Liver (tissue), 9 donors: Measurements from ENCODE around the gene OPN5. TPM values are rescaled to one million over a fixed set of nuclear protein-coding genes. Genes with fewer than 3 reads are reported as not detected.

Source experiments
- DNase-seq: peaks from one replicate; pipeline ENCODE4 v3.0.0-alpha.2; 2017; ENCODE audit warnings: low spot score
- H3K27ac ChIP-seq, 2 donors: one replicate each; pipeline ENCODE4 v1.7.0; 2013; ENCODE audit warnings: inconsistent platforms in 2 of 2, low read length in 2 of 2, control low read depth in 1 of 2, low read depth in 1 of 2, mild to moderate bottlenecking in 1 of 2
- H3K27me3 ChIP-seq, 4 donors: one replicate each; pipeline versions ENCODE4 v1.6.1 to v1.7.0; 2013; ENCODE audit warnings: low read length in 3 of 4, inconsistent platforms in 1 of 4, mild to moderate bottlenecking in 1 of 4, moderate library complexity in 1 of 4; ENCODE audit not compliant: control insufficient read depth in 4 of 4, insufficient read depth in 4 of 4
- H3K36me3 ChIP-seq, 4 donors: one replicate each; pipeline versions ENCODE4 v1.6.1 to v1.7.0; 2013; ENCODE audit warnings: low read length in 3 of 4, mild to moderate bottlenecking in 3 of 4, low read depth in 1 of 4, moderate library complexity in 1 of 4; ENCODE audit not compliant: control insufficient read depth in 4 of 4, insufficient read depth in 3 of 4
- H3K4me1 ChIP-seq, 4 donors: one replicate each; pipeline versions ENCODE4 v1.6.1 to v1.7.0; 2013; ENCODE audit warnings: low read length in 3 of 4, mild to moderate bottlenecking in 3 of 4, moderate library complexity in 1 of 4; ENCODE audit not compliant: control insufficient read depth in 4 of 4, insufficient read depth in 4 of 4
- H3K4me3 ChIP-seq, 3 donors: one replicate each; pipeline versions ENCODE4 v1.6.1 to v1.7.0; 2013; ENCODE audit warnings: low read length in 3 of 3, control low read depth in 1 of 3, low read depth in 1 of 3, mild to moderate bottlenecking in 1 of 3
- H3K9ac ChIP-seq, 2 donors: one replicate each; pipeline ENCODE4 v1.7.0; 2013; ENCODE audit warnings: low read length in 2 of 2, mild to moderate bottlenecking in 2 of 2, moderate library complexity in 2 of 2, control low read depth in 1 of 2, low read depth in 1 of 2
- H3K9me3 ChIP-seq, 4 donors: one replicate each; pipeline versions ENCODE4 v1.6.1 to v1.7.0; 2013; ENCODE audit warnings: low read length in 3 of 4; ENCODE audit not compliant: control insufficient read depth in 4 of 4
- ATF3 ChIP-seq: IDR thresholded peaks from 2 replicates; pipeline ENCODE4 v1.6.1; 2016; ENCODE audit warnings: antibody characterized with exemption
- CTCF ChIP-seq: fragments of 150-350 bp; IDR thresholded peaks from 2 replicates; pipeline ENCODE4 v1.5.1; 2017; ENCODE audit warnings: improper control_type of control experiment, low read depth, low read length; ENCODE audit not compliant: missing input control
- EGR1 ChIP-seq, 2 donors: IDR thresholded peaks; 2 replicates each; pipeline ENCODE4 v1.6.1; 2016 to 2018; ENCODE audit warnings: antibody characterized with exemption in 2 of 2, low read depth in 2 of 2
- FOXA1 ChIP-seq: IDR thresholded peaks from 2 replicates; pipeline ENCODE4 v1.6.1; 2016; ENCODE audit warnings: antibody characterized with exemption
- FOXA2 ChIP-seq: IDR thresholded peaks from 2 replicates; pipeline ENCODE4 v1.6.1; 2016; ENCODE audit warnings: antibody characterized with exemption
- GABPA ChIP-seq, 2 donors: IDR thresholded peaks in 1 of 2; conservative IDR thresholded peaks in 1 of 2; 2 replicates each; pipeline ENCODE4 v1.6.1; 2016; ENCODE audit warnings: antibody characterized with exemption in 2 of 2, mild to moderate bottlenecking in 1 of 2, moderate library complexity in 1 of 2
- HNF4A ChIP-seq, 2 donors: conservative IDR thresholded peaks; 2 replicates each; pipeline ENCODE4 v1.6.1; 2016; ENCODE audit warnings: antibody characterized with exemption in 2 of 2, mild to moderate bottlenecking in 2 of 2
- HNF4G ChIP-seq: IDR thresholded peaks from 2 replicates; pipeline ENCODE4 v1.6.1; 2016; ENCODE audit warnings: antibody characterized with exemption
- JUND ChIP-seq, 2 donors: IDR thresholded peaks; 2 replicates each; pipeline ENCODE4 v1.6.1; 2016; ENCODE audit warnings: antibody characterized with exemption in 2 of 2
- NR2F2 ChIP-seq: IDR thresholded peaks from 2 replicates; pipeline ENCODE4 v1.6.1; 2016; ENCODE audit warnings: antibody characterized with exemption
- RAD21 ChIP-seq, 2 donors: IDR thresholded peaks; 2 replicates each; pipeline ENCODE4 v1.6.1; 2016; ENCODE audit warnings: antibody characterized with exemption in 2 of 2, mild to moderate bottlenecking in 2 of 2
- REST ChIP-seq: IDR thresholded peaks from 2 replicates; pipeline ENCODE4 v1.6.1; 2016; ENCODE audit warnings: antibody characterized with exemption, mild to moderate bottlenecking
- RXRA ChIP-seq, 2 donors: IDR thresholded peaks; 2 replicates each; pipeline ENCODE4 v1.6.1; 2017 to 2018; ENCODE audit warnings: antibody characterized with exemption in 2 of 2, mild to moderate bottlenecking in 1 of 2
- SP1 ChIP-seq: IDR thresholded peaks from 2 replicates; pipeline ENCODE4 v1.6.1; 2018; ENCODE audit warnings: antibody characterized with exemption, mild to moderate bottlenecking
- TAF1 ChIP-seq: conservative IDR thresholded peaks from 2 replicates; pipeline ENCODE4 v1.6.1; 2016; ENCODE audit warnings: antibody characterized with exemption, mild to moderate bottlenecking
- YY1 ChIP-seq: IDR thresholded peaks from 2 replicates; pipeline ENCODE4 v1.6.1; 2016; ENCODE audit warnings: antibody characterized with exemption, mild to moderate bottlenecking
- WGBS: extraction: QIAGEN DNeasy Blood & Tissue Kit; methylation state at CpG from one replicate; pipeline ENCODE4 v1.1.7; 2013; 5-methylcytosine and 5-hydroxymethylcytosine counted together
- polyA plus RNA-seq, 2 donors: library from polyadenylated mRNA; stranded (reverse) in 1 of 2; unstranded in 1 of 2; fragments of 200-250 nt in 1 of 2; fragments of >200 nt in 1 of 2; fragmentation: Nextera tagmentation in 1 of 2; extraction: Ambion mirVana in 1 of 2; gene quantifications; one replicate each; pipeline versions ENCODE4 v1.2.1 to v1.2.3, GENCODE V29; 2013 to 2015
- total RNA-seq, 2 donors: library from RNA; depleted of rRNA; stranded (reverse); fragments of >200 nt; gene quantifications; one replicate each; pipeline ENCODE4 v1.2.3, GENCODE V29; 2014
- TF ChIP-seq, protein P1 (sequence below): IDR thresholded peaks from 2 replicates; pipeline ENCODE4 v1.6.1; 2016; ENCODE audit warnings: antibody characterized with exemption
- TF ChIP-seq, protein P2 (sequence below): IDR thresholded peaks from 2 replicates; pipeline ENCODE4 v1.6.1; 2016; ENCODE audit warnings: antibody characterized with exemption
- donor health status: healthy.
- donor health status: healthy.
- donor health status: healthy.
- donor health status: healthy.
- donor health status: healthy.

Gene OPN5
- total and polyA plus RNA-seq, 4 donors = not detected

- no peak overlapping the region for H3K27ac ChIP-seq
- no peak overlapping the region for H3K4me3 ChIP-seq
- peaks cover 0 to 4% (median 1%) of the 10 kb centered on the region in 4 donors for H3K27me3 ChIP-seq
- TF ChIP-seq FOXA1 (no peak), CTCF (no peak), RAD21 (IDR thresholded peaks at IDR 0.05) (no peak), ATF3 (no peak), TAF1 (no peak), YY1 (no peak), NR2F2 (no peak), JUND (IDR thresholded peaks at IDR 0.05) (no peak), RXRA (IDR thresholded peaks at IDR 0.05) (no peak), FOXA2 (no peak), HNF4G (no peak), HNF4A (conservative IDR thresholded peaks at IDR 0.05) (no peak), SP1 (no peak), GABPA (IDR thresholded peaks at IDR 0.05 in 1 of 2, conservative IDR thresholded peaks at IDR 0.05 in 1 of 2) (no peak), REST (no peak), EGR1 (IDR thresholded peaks at IDR 0.05; ENCODE audit: low read depth in 2 of 2) (no peak)
- TF ChIP-seq, protein P1, sequence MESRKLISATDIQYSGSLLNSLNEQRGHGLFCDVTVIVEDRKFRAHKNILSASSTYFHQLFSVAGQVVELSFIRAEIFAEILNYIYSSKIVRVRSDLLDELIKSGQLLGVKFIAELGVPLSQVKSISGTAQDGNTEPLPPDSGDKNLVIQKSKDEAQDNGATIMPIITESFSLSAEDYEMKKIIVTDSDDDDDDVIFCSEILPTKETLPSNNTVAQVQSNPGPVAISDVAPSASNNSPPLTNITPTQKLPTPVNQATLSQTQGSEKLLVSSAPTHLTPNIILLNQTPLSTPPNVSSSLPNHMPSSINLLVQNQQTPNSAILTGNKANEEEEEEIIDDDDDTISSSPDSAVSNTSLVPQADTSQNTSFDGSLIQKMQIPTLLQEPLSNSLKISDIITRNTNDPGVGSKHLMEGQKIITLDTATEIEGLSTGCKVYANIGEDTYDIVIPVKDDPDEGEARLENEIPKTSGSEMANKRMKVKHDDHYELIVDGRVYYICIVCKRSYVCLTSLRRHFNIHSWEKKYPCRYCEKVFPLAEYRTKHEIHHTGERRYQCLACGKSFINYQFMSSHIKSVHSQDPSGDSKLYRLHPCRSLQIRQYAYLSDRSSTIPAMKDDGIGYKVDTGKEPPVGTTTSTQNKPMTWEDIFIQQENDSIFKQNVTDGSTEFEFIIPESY = no peak
- TF ChIP-seq, protein P2, sequence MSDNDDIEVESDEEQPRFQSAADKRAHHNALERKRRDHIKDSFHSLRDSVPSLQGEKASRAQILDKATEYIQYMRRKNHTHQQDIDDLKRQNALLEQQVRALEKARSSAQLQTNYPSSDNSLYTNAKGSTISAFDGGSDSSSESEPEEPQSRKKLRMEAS = no peak
- no peak for DNase-seq
- H3K9me3 ChIP-seq = no peaks in the 10 kb centered on the region
- no peaks in the 10 kb centered on the region for H3K36me3 ChIP-seq
- WGBS = 71% methylated on average over 6 of the region's 6 CpGs
- no peak overlapping the region for H3K9ac ChIP-seq
- no peaks in the 10 kb centered on the region for H3K4me1 ChIP-seq
Observed at GRCh38 chr6:47822856-47823554, 41.2 kb downstream of the OPN5 start.
